ENCODE results near the gene IRF1.
A peak's percentile ranks its signal among the peaks of the same experiment; 100 is the strongest.
"Not testable (repeated sequence)": the region's sequence is repeated elsewhere in the genome, so short reads cannot be mapped to it uniquely, and the experiment has no call there.

Gene IRF1, protein sequence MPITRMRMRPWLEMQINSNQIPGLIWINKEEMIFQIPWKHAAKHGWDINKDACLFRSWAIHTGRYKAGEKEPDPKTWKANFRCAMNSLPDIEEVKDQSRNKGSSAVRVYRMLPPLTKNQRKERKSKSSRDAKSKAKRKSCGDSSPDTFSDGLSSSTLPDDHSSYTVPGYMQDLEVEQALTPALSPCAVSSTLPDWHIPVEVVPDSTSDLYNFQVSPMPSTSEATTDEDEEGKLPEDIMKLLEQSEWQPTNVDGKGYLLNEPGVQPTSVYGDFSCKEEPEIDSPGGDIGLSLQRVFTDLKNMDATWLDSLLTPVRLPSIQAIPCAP

DNA sequence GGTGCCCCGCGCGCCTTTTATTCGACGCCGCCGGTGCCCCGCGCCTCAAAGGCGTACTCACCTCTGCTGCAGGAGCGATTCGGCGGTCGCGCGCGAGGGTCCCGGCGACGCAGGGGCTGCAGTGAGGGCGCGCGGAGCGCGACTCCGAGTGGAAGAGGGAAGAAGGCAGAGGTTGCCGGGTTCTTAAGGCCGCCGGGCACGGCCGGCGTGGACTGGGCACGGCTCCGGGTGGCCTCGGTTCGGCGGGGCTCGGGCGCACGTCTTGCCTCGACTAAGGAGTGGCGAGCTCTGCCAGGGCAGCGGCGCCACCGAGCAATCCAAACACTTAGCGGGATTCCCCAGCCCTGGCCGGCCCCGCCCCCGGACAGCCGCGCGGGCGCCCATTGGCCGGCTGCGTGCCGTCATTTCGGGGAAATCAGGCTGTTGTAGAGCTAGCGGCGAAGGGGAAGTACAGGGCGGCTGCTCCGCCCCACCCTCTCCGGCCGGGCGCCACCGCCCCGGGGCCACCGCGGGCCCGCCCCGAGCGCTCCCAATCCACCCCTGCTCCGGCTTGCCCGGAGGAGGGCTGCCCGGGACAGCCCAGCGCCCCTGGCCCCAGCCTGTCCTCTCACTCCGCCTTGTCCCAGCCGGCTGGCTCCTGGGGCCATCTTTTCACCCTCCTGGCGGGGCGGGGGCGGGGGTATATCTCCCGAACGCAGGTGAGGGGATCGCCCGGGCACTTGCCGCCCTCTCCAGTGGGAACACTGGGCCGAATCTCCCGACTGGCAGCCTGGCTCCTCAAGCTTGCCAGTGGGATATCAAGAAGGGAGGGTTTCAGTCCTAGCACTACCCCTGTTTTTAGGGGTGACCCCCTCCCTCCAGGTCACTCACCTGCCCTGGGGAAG is at the start of gene IRF1:
Gene IRF1, minus strand, starts transcription at position 290 of the 884 bp plus-strand sequence. CDS start 1,295 bp downstream, outside the sequence.
- peak; percentile 99 for DNase-seq

DNA sequence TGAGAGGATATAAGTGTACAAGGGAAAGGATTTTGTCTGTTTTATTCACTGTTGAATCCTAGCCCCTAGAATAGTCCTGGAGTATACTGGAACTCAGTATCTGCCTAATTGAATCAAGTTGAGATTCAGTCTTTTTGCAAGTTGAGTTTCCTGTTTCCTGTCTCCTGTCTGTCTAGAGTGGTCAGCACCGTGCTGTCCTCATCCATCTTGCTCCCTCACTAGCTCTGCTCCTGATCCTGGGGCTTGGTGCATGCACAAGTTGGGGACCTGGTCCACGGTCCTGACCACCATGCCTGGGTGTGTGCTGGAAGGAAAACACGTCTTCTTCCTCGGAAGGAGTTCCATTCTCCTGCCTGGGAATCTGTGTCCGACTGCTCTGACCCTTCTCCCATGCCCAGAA is 49.6 kb upstream of the IRF1 start:
- DNase-seq = no peak

DNA sequence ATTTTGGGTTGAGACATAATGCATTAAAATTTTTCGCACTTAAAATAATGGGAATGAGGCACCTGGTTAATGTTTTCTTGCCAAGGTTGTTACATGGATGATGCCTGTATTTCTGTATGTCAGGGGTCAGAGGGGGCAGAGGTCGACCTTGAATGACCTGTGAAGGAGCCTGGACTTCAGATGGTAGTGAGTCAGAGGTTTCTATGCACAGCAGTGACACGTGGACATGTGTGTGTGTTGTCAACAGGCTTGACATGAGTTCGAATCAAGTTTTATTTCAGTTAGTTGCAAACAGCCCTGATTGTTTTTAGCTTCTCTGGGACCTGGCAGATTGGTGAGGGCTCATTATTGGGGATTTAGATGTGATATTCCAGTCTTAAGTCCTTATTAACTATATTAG is 49.1 kb upstream of the IRF1 start:
- DNase-seq = no peak

DNA sequence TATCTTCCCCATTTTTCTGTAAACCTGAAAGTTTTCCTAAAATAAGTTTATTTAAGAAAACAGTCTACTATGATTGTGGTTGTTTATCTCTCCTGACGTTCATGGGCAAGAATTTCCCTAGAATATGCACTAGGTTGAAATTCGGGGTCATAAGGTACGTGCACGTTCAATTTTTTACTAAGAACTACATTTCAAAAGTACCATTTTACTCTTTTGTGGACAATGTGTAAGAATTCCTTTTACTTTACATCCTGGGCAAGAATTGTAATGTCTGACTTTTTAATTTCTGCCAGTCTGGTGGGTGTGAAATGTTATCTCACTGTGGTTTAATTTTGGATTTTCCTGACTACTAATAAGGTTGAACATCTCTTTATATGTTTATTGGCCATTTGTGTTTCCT is 40.4 kb upstream of the IRF1 start:
- DNase-seq = no peak

DNA sequence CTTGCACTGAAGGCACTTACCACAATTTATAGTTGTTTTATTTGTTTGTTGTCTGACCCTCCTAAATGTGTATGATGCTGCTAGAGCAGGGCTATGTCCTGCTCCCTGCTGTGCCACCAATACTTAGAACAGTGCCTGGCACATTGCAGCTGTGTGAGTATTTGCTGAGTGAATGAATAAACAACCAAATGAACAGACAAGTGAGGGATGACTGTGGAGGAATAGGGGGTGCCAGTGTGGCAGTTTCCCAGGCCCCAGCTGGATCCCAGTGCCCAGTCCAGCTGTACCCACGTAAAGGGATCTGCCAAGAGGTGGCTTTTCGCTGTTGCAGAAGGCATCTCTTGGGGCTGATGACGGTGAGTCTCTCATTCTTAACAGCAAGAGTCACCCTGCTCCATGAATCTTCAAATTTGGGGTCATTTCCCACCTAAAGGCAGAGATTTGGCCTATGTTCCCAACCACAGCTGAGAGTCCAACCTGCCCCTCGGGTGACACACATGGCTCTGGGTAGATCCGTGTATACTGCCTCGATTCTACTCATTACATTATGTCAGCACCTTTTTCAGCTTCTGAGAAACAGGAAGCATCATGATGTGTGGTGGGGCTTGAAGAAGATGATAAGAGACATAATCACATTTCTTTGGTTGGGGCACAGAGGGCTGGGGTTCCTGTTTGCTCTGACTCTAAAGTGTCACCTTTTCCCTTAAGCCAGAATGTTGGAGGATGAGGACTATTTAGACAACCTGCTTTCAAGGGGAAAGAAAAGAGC is 38.5 kb upstream of the IRF1 start:
- DNase-seq = peak; percentile 9

DNA sequence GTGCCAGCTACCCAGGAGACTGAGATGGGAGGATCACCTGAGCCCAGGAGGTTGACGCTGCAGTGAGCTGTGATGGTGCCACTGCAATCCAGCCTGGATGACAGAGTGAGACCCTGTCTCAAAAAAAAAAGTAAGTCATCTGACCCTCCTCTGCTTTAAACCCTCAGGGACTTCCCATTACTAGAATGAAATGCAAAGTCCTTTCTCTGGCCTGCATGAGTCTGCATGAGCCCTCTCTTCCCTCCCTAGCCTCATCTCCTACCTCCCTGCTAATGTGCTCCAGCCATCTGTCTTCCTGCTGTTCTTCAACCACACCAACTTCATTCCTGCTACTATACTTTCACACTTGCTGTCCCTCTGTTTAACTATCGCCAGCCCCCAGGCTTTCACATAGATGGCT is 37.4 kb upstream of the IRF1 start:
- DNase-seq = no peak

DNA sequence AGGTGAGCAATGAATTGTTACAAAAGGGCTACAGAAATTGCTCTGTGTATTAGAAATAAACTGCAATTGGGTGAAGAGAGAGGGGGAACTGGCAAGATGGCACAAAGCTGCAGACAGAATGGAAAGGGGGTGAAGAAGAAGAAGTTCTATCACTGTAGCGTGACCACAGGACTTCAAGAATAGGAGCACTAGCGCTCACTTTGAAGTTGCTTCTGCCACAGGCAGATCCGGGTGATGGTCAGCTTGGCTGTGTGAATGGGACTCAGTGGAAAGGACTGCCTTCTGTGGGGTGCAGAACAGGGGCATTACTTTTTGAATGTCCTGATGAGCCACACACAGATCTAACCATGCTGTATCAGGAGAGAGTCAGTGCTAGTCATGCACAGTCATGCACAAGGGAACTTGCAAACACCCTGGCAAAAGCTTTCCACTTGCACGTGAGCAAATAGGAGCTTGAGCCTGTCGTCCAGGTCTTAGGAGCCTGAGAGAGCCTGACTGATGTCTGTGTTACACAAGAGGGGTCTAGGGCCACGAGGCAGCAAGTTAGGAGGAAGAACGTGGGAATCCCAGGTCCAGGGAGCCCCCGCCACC is 36.5 kb upstream of the IRF1 start:
- no peak for DNase-seq

DNA sequence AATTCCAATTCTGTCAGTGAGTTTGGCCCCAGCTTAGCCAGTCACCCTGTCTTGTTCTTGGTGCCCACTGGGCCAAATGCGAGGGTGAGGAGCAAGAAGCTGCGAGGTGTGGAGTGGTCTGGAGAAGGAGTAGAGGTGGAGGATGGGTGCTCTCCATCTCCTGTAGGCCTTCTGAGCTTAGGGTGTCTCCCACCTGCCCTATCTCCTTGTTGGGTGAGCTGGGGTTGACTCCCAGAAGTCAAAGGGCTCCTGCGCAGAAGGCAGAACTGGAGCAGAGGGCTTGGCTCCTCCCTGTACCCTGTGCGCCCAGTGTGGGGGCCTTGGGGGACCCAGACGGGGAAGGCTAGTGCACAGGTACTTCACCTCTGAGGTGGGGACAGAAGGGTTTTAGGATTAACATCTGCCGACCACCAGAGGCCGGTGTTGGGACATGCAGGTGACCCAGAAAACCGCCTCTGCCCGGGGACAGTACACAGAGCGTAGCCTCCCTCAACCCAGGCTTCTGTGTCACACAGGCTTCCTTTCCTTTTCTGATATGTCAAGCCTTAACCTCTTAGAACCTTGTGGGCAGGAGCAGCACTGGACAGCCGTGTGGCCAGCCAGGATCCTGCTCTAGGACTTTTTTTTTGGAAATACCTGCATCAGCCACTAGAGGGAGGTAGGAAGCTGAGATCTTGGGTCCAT is 35.9 kb upstream of the IRF1 start:
- peak; percentile 58 for DNase-seq

DNA sequence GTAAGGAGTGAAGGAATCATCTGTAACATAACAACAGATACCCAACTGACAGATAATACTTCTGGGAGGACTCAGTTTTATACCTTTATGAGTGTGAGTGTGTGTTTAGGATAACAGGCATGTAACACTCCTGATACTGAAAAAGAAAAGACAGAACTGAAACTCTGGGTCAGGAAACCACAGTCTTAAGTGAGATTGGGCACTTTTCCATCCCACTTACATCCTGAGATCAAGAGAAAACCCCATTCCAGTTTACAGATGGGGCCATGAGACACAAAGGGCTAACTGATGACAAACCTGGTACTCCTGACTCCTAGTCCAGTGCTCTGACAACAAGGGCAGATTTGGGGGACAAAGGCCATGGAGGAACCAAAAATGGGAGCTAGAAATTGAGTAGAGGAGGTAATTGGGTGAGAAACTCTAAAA is 34.7 kb upstream of the IRF1 start:
- DNase-seq = no peak

DNA sequence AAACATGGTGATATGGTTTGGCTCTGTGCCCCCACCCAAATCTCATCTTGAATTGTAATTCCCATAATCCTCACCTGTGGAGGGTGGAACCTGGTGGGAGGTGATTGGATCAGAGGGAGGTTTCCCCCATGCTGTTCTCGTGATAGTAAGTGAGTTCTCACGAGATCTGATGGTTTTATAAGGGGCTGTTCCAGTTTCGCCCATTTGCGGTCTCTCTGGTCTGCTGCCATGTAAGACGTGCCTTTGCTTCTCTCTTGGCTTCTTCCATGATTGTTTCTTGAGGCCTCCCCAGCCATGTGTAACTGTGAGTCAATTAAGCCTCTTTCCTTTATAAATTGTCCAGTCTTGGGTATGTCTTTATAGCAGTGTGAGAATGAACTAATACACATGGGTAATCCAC is 34.3 kb upstream of the IRF1 start:
- DNase-seq = not testable (repeated sequence)

DNA sequence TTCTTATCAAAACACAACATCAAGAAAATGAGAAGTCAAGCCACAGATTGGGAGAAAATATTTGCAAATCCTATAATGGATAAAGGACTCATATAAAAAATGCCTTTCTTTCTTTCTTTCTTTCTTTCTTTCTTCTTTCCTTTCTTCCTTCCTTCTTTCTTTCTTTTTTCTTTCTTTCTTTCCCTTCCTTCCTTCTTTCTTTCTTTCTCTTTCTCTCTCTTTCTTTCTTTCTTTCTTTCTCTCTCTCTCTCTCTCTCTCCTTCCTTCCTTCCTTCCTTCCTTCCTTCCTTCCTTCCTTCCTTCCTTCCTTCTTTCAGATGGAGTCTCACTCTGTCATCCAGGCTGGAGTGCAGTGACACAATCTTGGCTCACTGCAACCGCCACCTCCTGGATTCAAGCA is 31.5 kb upstream of the IRF1 start:
- not testable (repeated sequence) for DNase-seq

DNA sequence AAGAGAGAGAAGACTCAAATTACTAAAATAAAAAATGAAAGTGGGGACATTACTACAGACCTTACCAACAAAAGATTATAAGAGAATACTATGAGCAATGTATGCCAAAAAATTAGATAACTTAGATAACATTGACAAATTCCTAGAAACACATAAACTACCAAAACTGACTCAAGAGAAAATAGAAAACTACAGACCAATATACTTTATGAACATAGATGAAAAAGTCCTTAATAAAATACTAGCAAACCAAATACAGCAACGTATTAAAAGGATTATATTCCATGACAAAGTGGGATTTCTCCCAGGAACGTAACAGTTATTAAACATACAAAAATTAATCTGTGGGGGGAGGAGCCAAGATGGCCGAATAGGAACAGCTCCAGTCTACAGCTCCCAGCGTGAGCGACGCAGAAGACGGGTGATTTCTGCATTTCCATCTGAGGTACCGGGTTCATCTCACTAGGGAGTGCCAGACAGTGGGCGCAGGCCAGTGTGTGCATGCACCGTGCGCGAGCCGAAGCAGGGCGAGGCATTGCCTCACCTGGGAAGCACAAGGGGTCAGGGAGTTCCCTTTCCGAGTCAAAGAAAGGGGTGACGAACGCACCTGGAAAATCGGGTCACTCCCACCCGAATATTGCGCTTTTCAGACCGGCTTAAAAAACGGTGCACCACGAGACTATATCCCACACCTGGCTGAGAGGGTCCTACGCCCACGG is 23.2 kb upstream of the IRF1 start:
- not testable (repeated sequence) for DNase-seq

DNA sequence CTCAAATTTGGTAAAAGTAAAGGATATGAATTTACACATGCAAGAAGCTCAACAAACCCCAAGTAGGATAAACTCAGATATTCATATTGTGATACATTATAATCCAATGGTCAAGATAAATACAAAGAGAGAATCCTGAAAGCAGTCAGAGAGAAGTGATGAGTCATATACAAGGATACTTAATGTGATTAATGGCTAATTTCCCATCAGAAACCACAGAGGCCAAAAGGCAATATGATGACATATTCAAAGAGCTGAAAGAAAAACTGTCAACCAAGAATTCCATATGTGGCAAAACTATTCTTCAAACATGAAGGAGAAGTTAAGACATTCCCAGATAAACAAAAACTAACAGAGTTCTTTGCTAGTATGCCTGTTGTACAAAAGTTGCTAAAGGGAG is 19.5 kb upstream of the IRF1 start:
- no peak for DNase-seq

DNA sequence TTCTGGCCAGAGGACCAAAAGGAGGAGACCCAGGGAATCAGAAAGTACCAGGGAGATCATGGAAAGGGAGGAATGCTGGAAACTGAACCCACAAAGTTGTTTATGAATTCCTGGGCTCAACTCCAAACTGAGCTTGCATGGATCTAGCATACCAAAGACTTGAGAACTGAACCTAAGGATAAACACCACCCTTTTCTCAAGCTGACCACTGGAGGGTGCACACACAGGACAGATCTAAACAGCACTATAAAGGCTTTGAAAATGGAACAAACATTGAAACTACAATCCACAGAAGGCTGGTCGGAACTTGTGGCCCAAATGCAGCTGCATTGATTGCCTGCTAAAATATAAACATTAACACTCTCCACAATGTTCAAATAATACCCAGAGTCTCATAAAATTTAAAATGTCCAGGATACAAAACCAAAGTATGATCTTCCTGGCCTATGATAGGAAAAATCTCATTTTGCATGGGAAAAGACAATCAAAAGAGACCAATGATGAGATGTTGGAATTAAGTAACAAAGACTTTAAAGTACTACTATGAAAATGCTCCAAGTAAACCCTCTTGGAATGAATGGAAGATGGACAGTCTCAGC is 15.6 kb upstream of the IRF1 start:
- DNase-seq = no peak

DNA sequence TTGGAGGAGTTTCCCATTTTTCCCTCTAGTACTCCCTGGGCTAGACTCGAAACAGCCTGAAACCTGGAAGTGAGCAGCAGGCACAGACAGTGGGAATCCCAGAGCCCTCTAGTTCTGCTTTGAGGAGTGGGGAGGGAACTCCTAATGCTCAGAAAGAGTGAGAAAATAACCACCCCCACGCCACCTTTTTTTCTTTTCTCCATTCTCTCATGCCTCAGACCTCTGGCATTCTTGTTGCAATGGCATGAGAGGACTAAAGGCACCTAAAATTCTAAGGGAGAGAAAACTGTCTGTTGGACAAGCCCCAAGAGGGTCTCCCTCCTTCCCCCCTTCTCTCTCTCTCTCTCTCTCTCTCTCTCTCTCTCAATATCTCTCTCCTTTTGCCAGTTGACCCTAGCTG is 15.1 kb upstream of the IRF1 start:
- no peak for DNase-seq

DNA sequence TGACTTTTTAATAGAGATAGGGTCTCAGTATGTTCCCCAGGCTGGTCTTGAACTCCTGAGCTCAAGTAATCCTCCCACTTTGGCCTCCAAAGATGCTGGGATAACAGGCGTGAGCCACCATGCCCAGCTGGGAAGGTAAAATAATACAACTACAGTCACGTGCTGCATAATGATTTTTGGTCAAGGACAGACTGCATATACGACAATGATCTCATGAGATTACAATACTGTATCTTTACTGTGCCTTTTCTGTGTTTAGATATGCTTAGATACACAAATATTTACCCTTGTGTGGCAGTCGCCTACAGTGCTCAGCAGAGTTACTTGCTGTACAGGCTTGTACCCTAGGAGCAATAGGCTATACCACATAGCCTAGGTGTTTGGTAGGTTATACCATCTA is 14.2 kb upstream of the IRF1 start:
- DNase-seq = no peak

DNA sequence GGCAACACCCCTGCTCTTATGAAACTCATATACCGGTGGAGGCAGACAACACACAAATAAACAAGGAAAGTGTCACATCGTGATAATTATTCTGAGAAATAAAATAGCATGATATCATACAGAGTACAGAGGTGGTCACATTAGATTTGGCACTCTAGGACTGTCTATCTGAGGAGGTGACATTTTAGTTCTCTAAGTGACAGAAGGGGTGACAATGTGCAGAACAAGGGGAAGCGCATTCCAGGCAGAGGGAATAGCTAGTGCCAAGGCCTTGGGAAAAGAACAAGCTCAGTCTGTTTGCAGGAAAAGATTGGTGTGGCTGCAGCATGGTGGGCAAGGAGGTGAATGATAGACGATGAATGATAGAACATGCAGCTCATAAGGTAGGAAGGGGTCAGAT is 12.7 kb upstream of the IRF1 start:
- DNase-seq = no peak

DNA sequence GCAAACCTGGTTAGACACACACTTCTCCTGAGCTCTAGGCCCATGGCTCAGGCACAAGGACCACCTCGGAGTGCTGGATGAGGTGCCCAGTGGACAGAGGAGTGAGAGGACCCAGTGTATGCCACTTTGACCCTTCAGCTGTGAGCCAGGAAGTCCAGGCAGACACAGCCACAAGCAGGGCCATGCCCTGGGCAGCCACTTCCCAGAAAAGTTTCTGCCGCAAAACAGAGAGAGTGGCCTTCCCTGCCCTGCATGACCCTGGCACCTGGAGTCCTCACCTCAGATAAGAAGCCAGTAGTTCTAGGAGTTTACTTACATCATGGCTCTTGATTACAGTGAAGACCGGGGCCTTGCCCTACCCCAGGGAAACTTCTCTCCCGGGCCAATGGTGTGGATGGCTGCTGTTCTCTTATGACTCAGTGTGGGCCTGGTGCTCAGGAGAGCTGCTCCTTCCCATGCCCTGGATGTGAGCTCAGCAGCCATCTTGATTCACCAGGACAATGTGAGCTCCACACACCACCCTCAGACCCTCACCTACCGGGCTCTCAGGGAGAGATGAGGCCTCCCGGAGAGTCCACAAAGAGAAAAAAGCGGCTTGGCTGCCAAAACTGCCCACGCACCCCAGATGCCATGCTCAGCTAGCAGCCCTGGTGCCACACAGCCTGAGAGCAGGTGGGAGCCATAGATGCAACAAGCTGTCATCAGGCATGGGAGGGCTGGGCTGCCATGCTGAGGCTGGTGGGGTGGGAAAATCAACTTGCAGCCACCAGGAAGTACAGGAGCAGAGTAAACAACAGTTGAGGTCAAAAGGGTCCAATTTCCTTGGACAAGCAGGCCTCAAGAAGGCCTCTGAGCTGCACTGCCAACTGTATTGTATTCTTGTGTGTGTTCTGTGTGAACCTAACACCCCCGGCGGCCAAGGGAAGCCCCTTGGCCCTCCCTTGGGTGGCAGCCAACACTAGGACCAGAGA is 11.7 kb upstream of the IRF1 start:
- DNase-seq = no peak

DNA sequence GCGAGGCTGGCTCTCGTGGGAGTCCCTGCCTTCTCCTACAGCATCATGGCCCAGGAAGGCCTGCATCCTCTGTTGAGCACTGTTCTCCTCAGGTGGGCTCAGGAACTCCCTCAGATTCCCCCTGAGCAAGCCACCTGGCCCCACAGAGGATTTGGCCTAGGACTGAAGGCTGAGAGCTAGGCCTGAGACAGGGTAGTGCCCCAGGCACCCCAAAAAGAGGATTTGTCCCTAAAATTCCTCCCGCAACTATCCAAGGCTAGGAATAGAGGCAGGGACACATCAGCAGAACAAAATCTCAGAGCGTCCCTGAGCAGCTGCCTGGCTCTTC is 11.0 kb upstream of the IRF1 start:
- no peak for DNase-seq

DNA sequence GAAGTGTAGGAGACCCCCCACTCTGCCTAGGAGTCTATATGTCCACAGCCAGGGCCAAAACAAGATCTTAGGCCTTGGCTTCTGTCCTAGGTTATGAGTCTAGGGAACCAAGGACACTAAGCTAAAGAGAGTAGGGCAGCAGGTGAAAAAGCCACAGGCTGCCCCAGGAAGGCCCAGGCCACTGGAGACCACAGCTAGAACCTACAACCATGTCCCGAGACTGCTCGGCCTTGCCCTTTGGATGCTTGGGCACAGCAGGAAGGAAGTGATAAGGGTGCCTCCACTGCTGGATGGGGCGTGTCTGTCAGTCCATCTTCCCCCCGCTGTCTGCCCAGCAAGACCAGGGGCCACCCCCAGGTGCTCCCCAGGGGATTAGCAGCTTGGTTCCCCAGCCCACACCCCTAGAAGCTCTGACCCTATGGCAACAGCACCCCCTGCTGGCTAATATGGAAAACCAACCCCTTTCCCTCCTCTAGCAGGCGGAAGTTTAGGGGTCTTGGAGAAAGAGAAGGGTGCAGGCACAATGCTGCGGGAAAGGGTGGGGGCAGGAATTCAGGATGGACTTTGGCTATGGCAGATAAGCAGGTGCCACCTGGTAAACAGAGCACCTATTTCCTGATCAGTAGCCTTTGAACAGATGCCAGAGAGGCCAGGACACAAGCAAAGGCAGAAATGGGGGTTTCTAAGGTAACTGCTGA is 10.5 kb upstream of the IRF1 start:
- DNase-seq = peak; percentile 84
